ENCODE results near the gene FAM118B.

Gene FAM118B

DNA sequence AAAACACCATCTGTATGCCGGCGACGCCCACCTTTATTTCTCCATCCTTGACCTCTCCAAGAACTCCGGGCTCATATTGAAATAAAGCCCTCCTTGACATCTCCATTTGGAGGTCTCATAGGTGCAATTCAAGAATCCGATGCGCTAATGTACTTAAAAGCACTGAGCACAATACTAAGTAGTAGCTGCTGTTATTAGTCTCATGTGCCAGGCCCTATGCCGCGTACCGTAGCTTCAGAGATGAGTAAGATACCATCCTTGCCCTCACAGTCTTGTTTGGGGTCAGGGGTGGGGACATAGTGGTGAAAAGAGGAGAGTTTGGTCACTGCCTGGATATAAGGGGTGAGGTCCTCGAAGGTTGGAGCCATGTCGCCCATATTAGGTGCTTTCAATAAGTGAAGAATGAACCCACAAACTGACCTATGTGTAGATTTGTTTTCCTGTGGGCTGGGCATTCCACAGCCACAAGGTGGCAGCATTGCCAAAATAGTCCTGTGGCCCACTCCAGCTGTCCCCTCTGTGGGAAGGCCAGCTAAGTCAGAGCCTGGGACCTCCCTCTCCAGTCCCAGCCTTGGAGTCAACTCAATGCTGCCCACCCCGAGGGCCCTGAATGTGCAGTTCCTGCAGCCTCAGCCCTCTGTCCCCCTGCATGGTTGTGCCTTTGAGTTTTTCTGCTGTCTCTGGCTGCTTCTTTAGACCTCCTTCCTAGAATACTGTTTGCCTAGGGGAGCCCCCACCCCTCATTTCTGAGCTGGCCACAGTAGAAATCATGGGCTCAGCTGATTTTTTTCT, 98.8 kb downstream of the FAM118B start:
- peak; percentile 88 for DNase-seq (ENCODE audit: low read depth, low spot score)

DNA sequence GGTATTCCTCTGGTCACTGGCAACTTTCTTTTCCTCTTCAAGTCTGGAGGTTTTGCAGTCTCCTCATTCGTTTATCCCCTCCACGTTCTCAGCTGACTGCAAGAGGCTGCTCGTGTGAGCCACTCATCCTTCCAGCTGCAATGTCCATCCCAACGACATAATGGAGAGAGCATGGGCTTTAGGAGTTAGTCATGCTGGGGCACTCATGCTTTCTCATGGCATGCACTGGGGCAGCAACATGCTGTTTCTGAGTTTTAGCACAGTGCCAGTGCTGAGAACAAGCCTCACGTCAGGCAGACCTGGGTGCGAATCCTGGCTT, 99.4 kb downstream of the FAM118B start:
- no peak for DNase-seq (ENCODE audit: low read depth, low spot score)

DNA sequence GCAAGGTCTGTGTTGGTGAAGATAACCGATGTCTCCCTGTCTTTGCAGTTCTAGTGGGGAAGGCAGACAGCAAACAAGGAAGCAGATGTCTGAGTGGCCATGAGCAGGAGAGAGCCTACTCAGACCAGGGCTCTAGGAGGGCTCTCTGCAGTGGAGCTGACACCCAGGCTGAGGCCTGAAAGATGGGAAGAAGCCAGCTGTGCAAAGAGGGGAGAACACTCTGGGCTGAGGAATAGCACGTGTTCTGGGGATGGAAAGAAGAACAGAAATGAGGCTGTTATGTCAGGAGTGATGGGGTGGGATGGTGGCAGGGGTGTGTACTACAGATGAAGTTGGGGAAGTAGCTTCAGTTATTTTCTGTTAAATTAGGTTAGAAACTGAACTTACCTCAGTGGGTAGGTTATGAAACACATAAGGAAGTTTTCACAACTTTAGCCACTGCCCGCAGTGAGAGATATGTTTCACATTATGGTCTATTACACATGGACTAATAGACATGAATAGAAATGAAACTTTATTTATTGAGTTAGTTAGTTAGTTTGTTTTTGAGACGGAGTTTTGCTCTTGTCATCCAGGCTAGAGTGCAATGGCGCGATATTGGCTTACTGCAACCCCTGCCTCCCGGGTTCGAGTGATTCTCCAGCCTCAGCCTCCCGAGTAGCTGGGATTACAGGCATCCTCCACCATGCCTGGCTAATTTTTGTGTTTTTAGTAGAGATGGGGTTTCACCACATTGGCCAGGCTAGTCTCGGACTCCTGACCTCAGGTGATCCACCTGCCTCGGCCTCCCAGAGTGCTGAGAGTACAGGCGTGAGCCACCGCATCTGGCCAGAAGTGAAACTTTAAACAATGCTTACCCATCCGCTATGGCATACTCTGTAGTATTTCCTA, 100.1 kb downstream of the FAM118B start:
- no peak for DNase-seq (ENCODE audit: low read depth, low spot score)

Data from ELF-1 (cell line).